Liver (tissue), 9 donors: Measurements from ENCODE around the gene RER1. TPM values are rescaled to one million over a fixed set of nuclear protein-coding genes. Genes with fewer than 3 reads are reported as not detected.

ENCODE experiments used
- DNase-seq: peaks from one replicate; pipeline ENCODE4 v3.0.0-alpha.2; 2017; ENCODE audit warnings: low spot score
- H3K27ac ChIP-seq, 2 donors: one replicate each; pipeline ENCODE4 v1.7.0; 2013; ENCODE audit warnings: inconsistent platforms in 2 of 2, low read length in 2 of 2, control low read depth in 1 of 2, low read depth in 1 of 2, mild to moderate bottlenecking in 1 of 2
- H3K27me3 ChIP-seq, 4 donors: one replicate each; pipeline versions ENCODE4 v1.6.1 to v1.7.0; 2013; ENCODE audit warnings: low read length in 3 of 4, inconsistent platforms in 1 of 4, mild to moderate bottlenecking in 1 of 4, moderate library complexity in 1 of 4; ENCODE audit not compliant: control insufficient read depth in 4 of 4, insufficient read depth in 4 of 4
- H3K36me3 ChIP-seq, 4 donors: one replicate each; pipeline versions ENCODE4 v1.6.1 to v1.7.0; 2013; ENCODE audit warnings: low read length in 3 of 4, mild to moderate bottlenecking in 3 of 4, low read depth in 1 of 4, moderate library complexity in 1 of 4; ENCODE audit not compliant: control insufficient read depth in 4 of 4, insufficient read depth in 3 of 4
- H3K4me1 ChIP-seq, 4 donors: one replicate each; pipeline versions ENCODE4 v1.6.1 to v1.7.0; 2013; ENCODE audit warnings: low read length in 3 of 4, mild to moderate bottlenecking in 3 of 4, moderate library complexity in 1 of 4; ENCODE audit not compliant: control insufficient read depth in 4 of 4, insufficient read depth in 4 of 4
- H3K4me3 ChIP-seq, 3 donors: one replicate each; pipeline versions ENCODE4 v1.6.1 to v1.7.0; 2013; ENCODE audit warnings: low read length in 3 of 3, control low read depth in 1 of 3, low read depth in 1 of 3, mild to moderate bottlenecking in 1 of 3
- H3K9ac ChIP-seq, 2 donors: one replicate each; pipeline ENCODE4 v1.7.0; 2013; ENCODE audit warnings: low read length in 2 of 2, mild to moderate bottlenecking in 2 of 2, moderate library complexity in 2 of 2, control low read depth in 1 of 2, low read depth in 1 of 2
- H3K9me3 ChIP-seq, 4 donors: one replicate each; pipeline versions ENCODE4 v1.6.1 to v1.7.0; 2013; ENCODE audit warnings: low read length in 3 of 4; ENCODE audit not compliant: control insufficient read depth in 4 of 4
- ATF3 ChIP-seq: IDR thresholded peaks from 2 replicates; pipeline ENCODE4 v1.6.1; 2016; ENCODE audit warnings: antibody characterized with exemption
- CTCF ChIP-seq: fragments of 150-350 bp; IDR thresholded peaks from 2 replicates; pipeline ENCODE4 v1.5.1; 2017; ENCODE audit warnings: improper control_type of control experiment, low read depth, low read length; ENCODE audit not compliant: missing input control
- EGR1 ChIP-seq, 2 donors: IDR thresholded peaks; 2 replicates each; pipeline ENCODE4 v1.6.1; 2016 to 2018; ENCODE audit warnings: antibody characterized with exemption in 2 of 2, low read depth in 2 of 2
- FOXA1 ChIP-seq: IDR thresholded peaks from 2 replicates; pipeline ENCODE4 v1.6.1; 2016; ENCODE audit warnings: antibody characterized with exemption
- FOXA2 ChIP-seq: IDR thresholded peaks from 2 replicates; pipeline ENCODE4 v1.6.1; 2016; ENCODE audit warnings: antibody characterized with exemption
- GABPA ChIP-seq, 2 donors: IDR thresholded peaks in 1 of 2; conservative IDR thresholded peaks in 1 of 2; 2 replicates each; pipeline ENCODE4 v1.6.1; 2016; ENCODE audit warnings: antibody characterized with exemption in 2 of 2, mild to moderate bottlenecking in 1 of 2, moderate library complexity in 1 of 2
- HNF4A ChIP-seq, 2 donors: conservative IDR thresholded peaks; 2 replicates each; pipeline ENCODE4 v1.6.1; 2016; ENCODE audit warnings: antibody characterized with exemption in 2 of 2, mild to moderate bottlenecking in 2 of 2
- HNF4G ChIP-seq: IDR thresholded peaks from 2 replicates; pipeline ENCODE4 v1.6.1; 2016; ENCODE audit warnings: antibody characterized with exemption
- JUND ChIP-seq, 2 donors: IDR thresholded peaks; 2 replicates each; pipeline ENCODE4 v1.6.1; 2016; ENCODE audit warnings: antibody characterized with exemption in 2 of 2
- MAX ChIP-seq: IDR thresholded peaks from 2 replicates; pipeline ENCODE4 v1.6.1; 2016; ENCODE audit warnings: antibody characterized with exemption
- NR2F2 ChIP-seq: IDR thresholded peaks from 2 replicates; pipeline ENCODE4 v1.6.1; 2016; ENCODE audit warnings: antibody characterized with exemption
- RAD21 ChIP-seq, 2 donors: IDR thresholded peaks; 2 replicates each; pipeline ENCODE4 v1.6.1; 2016; ENCODE audit warnings: antibody characterized with exemption in 2 of 2, mild to moderate bottlenecking in 2 of 2
- REST ChIP-seq: IDR thresholded peaks from 2 replicates; pipeline ENCODE4 v1.6.1; 2016; ENCODE audit warnings: antibody characterized with exemption, mild to moderate bottlenecking
- RXRA ChIP-seq, 2 donors: IDR thresholded peaks; 2 replicates each; pipeline ENCODE4 v1.6.1; 2017 to 2018; ENCODE audit warnings: antibody characterized with exemption in 2 of 2, mild to moderate bottlenecking in 1 of 2
- SP1 ChIP-seq: IDR thresholded peaks from 2 replicates; pipeline ENCODE4 v1.6.1; 2018; ENCODE audit warnings: antibody characterized with exemption, mild to moderate bottlenecking
- TAF1 ChIP-seq: conservative IDR thresholded peaks from 2 replicates; pipeline ENCODE4 v1.6.1; 2016; ENCODE audit warnings: antibody characterized with exemption, mild to moderate bottlenecking
- YY1 ChIP-seq: IDR thresholded peaks from 2 replicates; pipeline ENCODE4 v1.6.1; 2016; ENCODE audit warnings: antibody characterized with exemption, mild to moderate bottlenecking
- ZBTB33 ChIP-seq: IDR thresholded peaks from 2 replicates; pipeline ENCODE4 v1.6.1; 2016; ENCODE audit warnings: antibody characterized with exemption
- WGBS: extraction: QIAGEN DNeasy Blood & Tissue Kit; methylation state at CpG from one replicate; pipeline ENCODE4 v1.1.7; 2013; 5-methylcytosine and 5-hydroxymethylcytosine counted together
- polyA plus RNA-seq, 2 donors: library from polyadenylated mRNA; stranded (reverse) in 1 of 2; unstranded in 1 of 2; fragments of 200-250 nt in 1 of 2; fragments of >200 nt in 1 of 2; fragmentation: Nextera tagmentation in 1 of 2; extraction: Ambion mirVana in 1 of 2; gene quantifications; one replicate each; pipeline versions ENCODE4 v1.2.1 to v1.2.3, GENCODE V29; 2013 to 2015
- total RNA-seq, 2 donors: library from RNA; depleted of rRNA; stranded (reverse); fragments of >200 nt; gene quantifications; one replicate each; pipeline ENCODE4 v1.2.3, GENCODE V29; 2014
- donor health status: healthy.
- donor health status: healthy.
- donor health status: healthy.
- donor health status: healthy.
- donor health status: healthy.

RER1 gene
- total and polyA plus RNA-seq, 4 donors: 43.5 to 142 (median 89.7) TPM

- Histone ChIP-seq H3K4me1 (no peaks in the 10 kb centered on the region), H3K9ac (no peak overlapping the region), H3K27me3 (no peaks in the 10 kb centered on the region), H3K36me3 (no peaks in the 10 kb centered on the region), H3K4me3 (no peak overlapping the region), H3K9me3 (no peaks in the 10 kb centered on the region), H3K27ac (no peak overlapping the region)
- TF ChIP-seq FOXA2 (no peak), CTCF (no peak), HNF4G (no peak), EGR1 (IDR thresholded peaks at IDR 0.05; ENCODE audit: low read depth in 2 of 2) (no peak), GABPA (IDR thresholded peaks at IDR 0.05 in 1 of 2, conservative IDR thresholded peaks at IDR 0.05 in 1 of 2) (no peak), MAX (no peak), NR2F2 (no peak), HNF4A (conservative IDR thresholded peaks at IDR 0.05) (no peak), YY1 (no peak), ZBTB33 (no peak), SP1 (no peak), RXRA (IDR thresholded peaks at IDR 0.05) (no peak), TAF1 (no peak), JUND (IDR thresholded peaks at IDR 0.05) (no peak), FOXA1 (no peak), ATF3 (no peak), RAD21 (IDR thresholded peaks at IDR 0.05) (no peak), REST (no peak)
- 57% methylated on average over 34 of the region's 34 CpGs for WGBS
- DNase-seq: no peak
Measured at GRCh38 chr1:2433936-2434655, 42.5 kb downstream of the RER1 start.
